Endothelial cell (in vitro differentiated cells): ENCODE measurements around the gene FANCF. TPM values are rescaled to one million over a fixed set of nuclear protein-coding genes. Genes with fewer than 3 reads are reported as not detected.
A peak's percentile ranks its signal among the peaks of the same experiment; 100 is the strongest.

Experiments
- DNase-seq: peaks from one replicate; pipeline ENCODE4 v3.0.0; 2021; ENCODE audit warnings: low spot score
- H3K27ac Mint-ChIP-seq: one replicate; pipeline ENCODE4 v1.8.0; 2021; ENCODE audit warnings: mixed read lengths, inconsistent platforms; ENCODE audit not compliant: unreplicated experiment
- H3K27me3 Mint-ChIP-seq: one replicate; pipeline ENCODE4 v1.8.0; 2021; ENCODE audit warnings: mild to moderate bottlenecking, moderate library complexity, mixed read lengths, inconsistent platforms; ENCODE audit not compliant: unreplicated experiment
- H3K36me3 Mint-ChIP-seq: one replicate; pipeline ENCODE4 v1.8.0; 2021; ENCODE audit warnings: mild to moderate bottlenecking, low read depth, mixed read lengths, inconsistent platforms; ENCODE audit not compliant: unreplicated experiment
- H3K4me1 Mint-ChIP-seq: one replicate; pipeline ENCODE4 v1.8.0; 2021; ENCODE audit warnings: mild to moderate bottlenecking, mixed read lengths, inconsistent platforms; ENCODE audit not compliant: unreplicated experiment
- H3K4me3 Mint-ChIP-seq: one replicate; pipeline ENCODE4 v1.8.0; 2021; ENCODE audit warnings: mild to moderate bottlenecking, mixed read lengths, inconsistent platforms; ENCODE audit not compliant: unreplicated experiment
- H3K9me3 Mint-ChIP-seq: one replicate; pipeline ENCODE4 v1.8.0; 2021; ENCODE audit warnings: mixed read lengths, inconsistent platforms; ENCODE audit not compliant: unreplicated experiment
- total RNA-seq: library from RNA; stranded (reverse); fragmentation: NEBNext Ultra II Directional; extraction: Animal tissue kit (Norgen Biotek cat#: 25700); gene quantifications from one replicate; pipeline ENCODE4 v1.2.1, GENCODE V29; 2021; ENCODE audit not compliant: unreplicated experiment
- TF ChIP-seq, protein P1 (sequence below): fragments of 200-600 bp; sonication (generic); IDR thresholded peaks from one replicate; pipeline ENCODE4 v1.5.0; 2021; ENCODE audit warnings: antibody characterized with exemption; ENCODE audit not compliant: unreplicated experiment

The FANCF gene
- total RNA-seq, 1 donor from 2014 or later = 9.3 TPM

DNA sequence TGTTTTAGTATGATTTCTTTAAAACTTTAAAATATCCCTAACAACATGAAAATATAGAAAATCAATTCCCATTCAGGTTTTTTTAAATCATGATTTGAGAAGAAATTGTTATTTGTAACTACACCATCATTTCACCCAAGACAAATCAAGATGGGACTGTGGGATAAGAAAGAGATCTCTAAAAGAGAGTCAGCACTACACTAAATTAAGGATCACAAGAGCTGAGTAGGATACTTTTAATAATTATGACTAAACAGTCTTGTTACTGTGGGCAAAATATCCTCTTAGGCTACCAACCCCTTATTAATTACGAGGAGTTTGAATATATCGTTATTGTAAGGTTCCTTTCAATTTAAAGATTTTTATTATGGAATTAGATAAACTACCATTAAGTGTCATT lies 43.7 kb upstream of the FANCF start:
- peaks cover 9% of the 10 kb centered on the region for H3K27me3 Mint-ChIP-seq

DNA sequence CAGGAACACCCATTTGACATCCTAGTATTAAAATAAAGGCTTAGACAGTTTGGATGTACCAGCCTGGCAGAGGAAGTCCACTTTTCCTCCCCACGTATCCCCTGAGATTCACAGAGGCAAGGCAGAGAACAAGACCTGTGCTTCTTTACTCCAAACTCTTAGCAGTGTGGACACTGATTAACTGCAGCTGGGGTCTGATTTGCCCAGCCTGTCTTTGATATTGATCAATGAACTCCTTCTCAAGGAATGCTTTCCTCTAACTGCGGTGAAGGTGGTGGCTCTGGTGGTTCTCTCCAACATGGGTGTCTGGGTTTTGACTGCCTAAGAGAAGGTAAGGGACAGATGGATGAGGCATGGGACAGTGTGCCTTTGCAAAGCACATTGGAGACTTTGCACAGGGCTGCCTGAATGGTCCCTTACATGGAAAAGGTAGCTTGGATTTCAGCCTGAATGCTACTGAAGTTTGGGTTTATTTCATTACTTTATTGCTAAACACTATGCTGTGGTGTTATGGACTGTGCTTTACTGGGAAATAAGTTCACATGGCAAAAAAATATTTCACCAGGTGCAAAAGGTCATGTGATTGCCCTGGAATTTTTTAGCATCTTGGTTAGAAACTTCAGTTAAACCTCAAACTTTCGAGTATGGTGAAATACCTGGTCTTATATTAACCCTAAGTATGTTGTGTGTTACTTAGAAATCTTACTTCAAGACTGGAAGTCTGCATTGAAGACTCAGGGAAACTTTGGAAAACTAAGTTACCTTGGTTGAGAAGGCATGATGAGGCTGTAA lies 42.6 kb upstream of the FANCF start:
- no peak for DNase-seq
- no peak overlapping the region for H3K4me3 Mint-ChIP-seq
- TF ChIP-seq, protein P1, sequence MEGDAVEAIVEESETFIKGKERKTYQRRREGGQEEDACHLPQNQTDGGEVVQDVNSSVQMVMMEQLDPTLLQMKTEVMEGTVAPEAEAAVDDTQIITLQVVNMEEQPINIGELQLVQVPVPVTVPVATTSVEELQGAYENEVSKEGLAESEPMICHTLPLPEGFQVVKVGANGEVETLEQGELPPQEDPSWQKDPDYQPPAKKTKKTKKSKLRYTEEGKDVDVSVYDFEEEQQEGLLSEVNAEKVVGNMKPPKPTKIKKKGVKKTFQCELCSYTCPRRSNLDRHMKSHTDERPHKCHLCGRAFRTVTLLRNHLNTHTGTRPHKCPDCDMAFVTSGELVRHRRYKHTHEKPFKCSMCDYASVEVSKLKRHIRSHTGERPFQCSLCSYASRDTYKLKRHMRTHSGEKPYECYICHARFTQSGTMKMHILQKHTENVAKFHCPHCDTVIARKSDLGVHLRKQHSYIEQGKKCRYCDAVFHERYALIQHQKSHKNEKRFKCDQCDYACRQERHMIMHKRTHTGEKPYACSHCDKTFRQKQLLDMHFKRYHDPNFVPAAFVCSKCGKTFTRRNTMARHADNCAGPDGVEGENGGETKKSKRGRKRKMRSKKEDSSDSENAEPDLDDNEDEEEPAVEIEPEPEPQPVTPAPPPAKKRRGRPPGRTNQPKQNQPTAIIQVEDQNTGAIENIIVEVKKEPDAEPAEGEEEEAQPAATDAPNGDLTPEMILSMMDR = no peak
- H3K36me3 Mint-ChIP-seq = no peaks in the 10 kb centered on the region
- peaks cover 17% of the 10 kb centered on the region for H3K4me1 Mint-ChIP-seq
- H3K9me3 Mint-ChIP-seq = no peaks in the 10 kb centered on the region
- H3K27me3 Mint-ChIP-seq = peaks cover 9% of the 10 kb centered on the region
- no peak overlapping the region for H3K27ac Mint-ChIP-seq

More for the DNA sequence above, 43.7 kb upstream of the FANCF start:
- H3K36me3 Mint-ChIP-seq = no peaks in the 10 kb centered on the region
- TF ChIP-seq, protein P1 = no peak
- H3K9me3 Mint-ChIP-seq = no peaks in the 10 kb centered on the region
- H3K27ac Mint-ChIP-seq = no peak overlapping the region
- H3K4me1 Mint-ChIP-seq = peaks cover 17% of the 10 kb centered on the region
- H3K4me3 Mint-ChIP-seq = no peak overlapping the region
- no peak for DNase-seq

DNA sequence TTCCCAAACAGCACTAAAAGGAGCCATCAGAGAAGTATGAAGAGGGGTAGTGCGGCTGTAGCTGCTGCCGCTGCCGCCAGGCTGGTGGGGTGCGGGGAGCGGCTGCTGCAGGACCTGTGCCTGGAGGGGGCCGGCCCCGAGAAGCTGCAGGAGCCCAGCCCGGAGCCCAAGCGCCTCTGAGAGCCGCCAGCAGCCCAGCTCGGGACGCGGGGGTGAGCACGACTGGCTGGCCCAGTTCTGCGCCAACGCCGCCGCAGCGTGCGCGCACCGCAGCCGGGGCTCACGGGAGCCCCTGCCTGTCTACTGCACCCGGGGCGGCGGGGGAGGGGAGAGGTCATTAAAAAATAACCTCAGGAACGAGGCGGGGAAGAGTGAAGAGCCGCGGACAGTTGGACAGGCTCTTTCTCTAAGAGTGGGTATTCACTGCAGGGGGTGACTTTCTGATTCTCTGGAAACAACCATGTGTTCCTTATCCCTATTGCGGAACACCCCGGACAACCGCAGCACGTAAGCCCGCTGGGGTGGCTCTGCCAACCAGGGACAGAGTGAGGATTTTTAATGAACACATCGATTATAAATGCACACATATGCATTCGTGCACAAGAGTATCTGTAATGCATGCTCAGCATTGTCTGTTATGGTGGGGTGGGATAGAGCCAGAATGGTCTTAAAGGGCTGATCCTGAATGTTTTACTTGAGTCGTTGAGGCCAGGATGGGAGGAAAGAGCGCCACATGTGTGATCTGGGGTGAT lies 41.2 kb upstream of the FANCF start:
- H3K4me1 Mint-ChIP-seq = peaks cover 17% of the 10 kb centered on the region
- peaks cover 9% of the 10 kb centered on the region for H3K27me3 Mint-ChIP-seq
- peak overlapping the region; percentile 84 for H3K4me3 Mint-ChIP-seq
- no peak overlapping the region for H3K27ac Mint-ChIP-seq
- TF ChIP-seq, protein P1 = no peak
- DNase-seq = peak; percentile 55
- no peaks in the 10 kb centered on the region for H3K36me3 Mint-ChIP-seq
- H3K9me3 Mint-ChIP-seq = no peaks in the 10 kb centered on the region

DNA sequence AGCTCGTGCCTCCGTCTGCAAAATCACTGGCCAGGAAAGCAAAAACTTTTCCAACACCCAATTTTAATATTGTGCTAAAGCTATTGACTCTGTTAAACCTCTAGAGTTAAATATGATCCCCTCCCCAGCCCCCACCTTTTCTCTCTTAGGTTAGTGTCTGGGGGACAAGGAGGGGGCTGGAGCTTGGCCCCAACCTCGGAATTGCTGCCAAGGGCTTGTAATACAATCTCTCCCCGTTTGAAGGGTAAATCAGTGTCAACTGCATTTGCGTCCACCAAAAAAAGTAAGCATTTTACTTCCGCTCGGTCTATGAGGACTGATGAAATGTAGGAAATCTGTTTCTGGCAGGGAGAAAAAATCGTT lies 40.7 kb upstream of the FANCF start, which contains the start of gene GAS2:
Gene GAS2 (plus strand): TSS at position 287 of the 363 bp plus-strand sequence. CDS start 8,259 bp downstream, outside the sequence.
- Mint-ChIP-seq H3K4me3 (peak within 1 kb of the TSS; percentile 84), H3K27ac (no peak within 1 kb of the TSS), H3K27me3 (peaks cover 9% of the 10 kb centered on the region), H3K36me3 (no peaks in the 10 kb centered on the region), H3K9me3 (no peaks in the 10 kb centered on the region), H3K4me1 (peaks cover 17% of the 10 kb centered on the region)
- DNase-seq = no peak
- TF ChIP-seq, protein P1 = no peak

DNA sequence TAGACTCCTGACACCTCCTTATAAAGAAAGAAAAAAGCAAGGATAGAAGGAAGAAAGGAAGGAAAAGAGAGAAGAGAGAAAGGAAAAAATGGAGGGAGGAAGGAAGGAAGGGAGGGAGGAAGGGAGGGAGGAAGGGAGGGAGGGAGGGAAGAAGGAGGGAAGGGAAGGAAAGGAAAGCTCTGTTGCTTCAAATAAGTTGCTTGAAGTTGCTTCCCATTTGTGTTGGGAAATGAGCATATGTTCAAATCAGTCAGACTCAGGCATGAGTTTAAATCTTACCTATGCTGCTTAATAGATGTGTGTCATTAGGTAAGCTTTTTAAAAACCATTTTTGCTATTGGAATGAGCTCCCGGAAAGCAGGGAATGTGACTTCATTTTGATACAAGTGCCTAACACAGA lies 34.2 kb upstream of the FANCF start:
- TF ChIP-seq, protein P1 = no peak
- H3K36me3 Mint-ChIP-seq = no peaks in the 10 kb centered on the region
- no peak for DNase-seq
- no peak overlapping the region for H3K4me3 Mint-ChIP-seq
- no peak overlapping the region for H3K27ac Mint-ChIP-seq
- H3K27me3 Mint-ChIP-seq = no peaks in the 10 kb centered on the region
- H3K9me3 Mint-ChIP-seq = no peaks in the 10 kb centered on the region
- peaks cover 18% of the 10 kb centered on the region for H3K4me1 Mint-ChIP-seq
